Mammary epithelial cell (primary cell): ENCODE results near the gene AMPD1.

ENCODE experiments used
- CTCF ChIP-seq, 2 donors: IDR thresholded peaks in 1 of 2; conservative IDR thresholded peaks in 1 of 2; 2 replicates each; pipeline ENCODE4 v1.5.1; 2011 to 2012; ENCODE audit warnings: inconsistent platforms in 2 of 2, low read length in 2 of 2, mild to moderate bottlenecking in 2 of 2, control low read depth in 1 of 2, low read depth in 1 of 2; ENCODE audit not compliant: insufficient read depth in 1 of 2; ENCODE audit errors: extremely low read depth in 1 of 2
- EZH2 ChIP-seq: IDR thresholded peaks from 2 replicates; pipeline ENCODE4 v1.6.1; 2012; ENCODE audit warnings: low read length, inconsistent platforms, borderline replicate concordance

GRCh38 chr1:114690148-114690547, 5.2 kb downstream of the AMPD1 start:
- TF ChIP-seq EZH2 (no peak), CTCF (conservative IDR thresholded peaks at IDR 0.05 in 1 of 2, IDR thresholded peaks at IDR 0.05 in 1 of 2; ENCODE audit: extremely low read depth in 1 of 2, insufficient read depth in 1 of 2, low read depth in 1 of 2, low read length in 2 of 2) (no peak)
